ENCODE measurements around the gene SLC36A4. TPM values are rescaled to one million over a fixed set of nuclear protein-coding genes. Genes with fewer than 3 reads are reported as not detected.
A peak's percentile ranks its signal among the peaks of the same experiment; 100 is the strongest.

The SLC36A4 gene
- total and polyA plus RNA-seq, 2 of the 4 experiments (the other 2 are of a cell fraction): 9.2 to 13.1 TPM

DNA sequence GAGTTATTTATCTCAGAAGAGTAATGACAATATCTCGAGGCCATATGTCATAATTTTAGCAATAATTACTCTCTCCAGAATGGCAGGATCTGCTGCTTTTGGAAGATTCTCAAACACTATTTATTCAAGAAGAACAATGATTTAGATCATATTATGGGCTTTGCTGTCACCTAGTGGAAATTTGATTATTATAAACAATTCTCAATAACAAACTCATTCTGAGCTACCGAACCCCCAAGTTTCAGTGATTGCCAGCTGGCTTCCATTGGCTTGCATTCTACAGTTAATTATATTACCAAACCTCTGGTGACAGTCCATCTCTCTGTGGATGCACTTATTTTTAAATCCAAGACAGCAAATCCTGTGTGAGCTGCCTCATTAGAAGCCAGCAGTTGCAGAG lies 27.9 kb upstream of the SLC36A4 start:
- Histone ChIP-seq H3K56ac (ENCODE audit: extremely low read depth, insufficient read depth, low read length) (no peak overlapping the region), H3K4me2 (ENCODE audit: low read depth, low read length) (no peak overlapping the region), H4K20me1 (ENCODE audit: insufficient read depth, low read length) (no peaks in the 10 kb centered on the region), H3K4me3 (ENCODE audit: insufficient read depth, low read depth, low read length) (no peak overlapping the region), H3K27me3 (ENCODE audit: control insufficient read depth, insufficient read depth, low read length) (peaks cover 2% of the 10 kb centered on the region; the same call in 1 of the 2 replicates), H2BK120ac (ENCODE audit: low read depth, low read length) (no peak overlapping the region), H2BK15ac (ENCODE audit: low read depth, low read length) (no peak overlapping the region), H3K36me3 (ENCODE audit: control insufficient read depth, insufficient read depth, low read length) (no peaks in the 10 kb centered on the region), H4K91ac (ENCODE audit: insufficient read depth, low read depth, low read length) (no peak overlapping the region), H3K4me1 (ENCODE audit: control insufficient read depth, insufficient read depth, low read length) (no peaks in the 10 kb centered on the region), H3K23ac (ENCODE audit: low read depth, low read length) (no peak overlapping the region), H2AK9ac (replicated peaks; ENCODE audit: low read depth, low read length, poor library complexity) (no peak overlapping the region), H3K27ac (ENCODE audit: insufficient read depth, low read length) (no peak overlapping the region), H4K5ac (ENCODE audit: low read depth, low read length) (no peak overlapping the region), H3K9me1 (ENCODE audit: insufficient read depth, low read length) (no peaks in the 10 kb centered on the region), H4K8ac (ENCODE audit: low read depth in 2 of 2, low read length in 2 of 2) (no peak overlapping the region), H3K9ac (ENCODE audit: low read depth, low read length) (no peak overlapping the region), H2BK5ac (ENCODE audit: low read depth, low read length, poor library complexity, severe bottlenecking) (no peak overlapping the region), H2AK5ac (ENCODE audit: low read depth, low read length) (no peak overlapping the region), H2AFZ (replicated peaks; ENCODE audit: low read length, poor library complexity) (no peak overlapping the region), H3K18ac (ENCODE audit: low read depth, low read length) (no peak overlapping the region), H3K9me3 (ENCODE audit: control insufficient read depth, insufficient read depth, low read length) (no peaks in the 10 kb centered on the region), H3K4ac (ENCODE audit: low read depth, low read length) (no peak overlapping the region), H2BK20ac (ENCODE audit: low read depth, low read length) (no peak overlapping the region), H3K79me1 (ENCODE audit: low read depth in 1 of 2, low read length in 2 of 2) (no peaks in the 10 kb centered on the region), H3K14ac (replicated peaks; ENCODE audit: low read depth, low read length) (no peak overlapping the region)
- dilution Hi-C loops (cut with HindIII; ENCODE audit: low sequenced_read_pairs, unreplicated experiment): no loop called here
- no CpG with 5 or more reads among the region's 2 CpGs for WGBS, 2 experiments (ENCODE audit: extremely low coverage in 2 of 2, insufficient read length in 1 of 2)
- no TSS peak for BruUV-seq (replicated peaks)
- ChIA-PET POLR2A (ENCODE audit: unreplicated experiment) (no interaction called here), CTCF (interaction anchor here (0.6 to 1.5 kb wide), 6 partner anchors 9 to 307 kb away, joined by 3 to 7 read pairs (median 3); no protein-coding TSS in a partner anchor)
- intact Hi-C loops (cut with micrococcal nuclease): loop anchor here (2.0 to 10.0 kb wide), 2 partner anchors 283 to 491 kb away; no protein-coding TSS in a partner anchor
- peak; percentile 16 for DNase-seq
- ATAC-seq (ENCODE audit: low read depth): peak; percentile 51
- TF ChIP-seq MAZ (IDR thresholded peaks at IDR 0.05; ENCODE audit: borderline replicate concordance, low read depth, low read length): no peak
- TF ChIP-seq, protein P1, sequence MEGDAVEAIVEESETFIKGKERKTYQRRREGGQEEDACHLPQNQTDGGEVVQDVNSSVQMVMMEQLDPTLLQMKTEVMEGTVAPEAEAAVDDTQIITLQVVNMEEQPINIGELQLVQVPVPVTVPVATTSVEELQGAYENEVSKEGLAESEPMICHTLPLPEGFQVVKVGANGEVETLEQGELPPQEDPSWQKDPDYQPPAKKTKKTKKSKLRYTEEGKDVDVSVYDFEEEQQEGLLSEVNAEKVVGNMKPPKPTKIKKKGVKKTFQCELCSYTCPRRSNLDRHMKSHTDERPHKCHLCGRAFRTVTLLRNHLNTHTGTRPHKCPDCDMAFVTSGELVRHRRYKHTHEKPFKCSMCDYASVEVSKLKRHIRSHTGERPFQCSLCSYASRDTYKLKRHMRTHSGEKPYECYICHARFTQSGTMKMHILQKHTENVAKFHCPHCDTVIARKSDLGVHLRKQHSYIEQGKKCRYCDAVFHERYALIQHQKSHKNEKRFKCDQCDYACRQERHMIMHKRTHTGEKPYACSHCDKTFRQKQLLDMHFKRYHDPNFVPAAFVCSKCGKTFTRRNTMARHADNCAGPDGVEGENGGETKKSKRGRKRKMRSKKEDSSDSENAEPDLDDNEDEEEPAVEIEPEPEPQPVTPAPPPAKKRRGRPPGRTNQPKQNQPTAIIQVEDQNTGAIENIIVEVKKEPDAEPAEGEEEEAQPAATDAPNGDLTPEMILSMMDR (conservative IDR thresholded peaks at IDR 0.05; ENCODE audit: low read depth, low read length): peak; percentile 52
- TF ChIP-seq MAFK (IDR thresholded peaks at IDR 0.05; ENCODE audit: low read depth, low read length): no peak
- no peak for TF ChIP-seq RCOR1 (IDR thresholded peaks at IDR 0.05; ENCODE audit: insufficient replicate concordance, low read length)
- no peak for TF ChIP-seq FOS (IDR thresholded peaks at IDR 0.05; ENCODE audit: low read depth, low read length)
- TF ChIP-seq POLR2A (IDR thresholded peaks at IDR 0.05; ENCODE audit: low read depth, low read length): no peak
- no peak for TF ChIP-seq MXI1 (IDR thresholded peaks at IDR 0.05; ENCODE audit: borderline replicate concordance, low read depth, low read length)
- peak; percentile 59 for TF ChIP-seq RAD21 (IDR thresholded peaks at IDR 0.05; ENCODE audit: low read length)
- TF ChIP-seq SMC3 (IDR thresholded peaks at IDR 0.05; ENCODE audit: low read depth, low read length): peak; percentile 50
- TF ChIP-seq, protein P2, sequence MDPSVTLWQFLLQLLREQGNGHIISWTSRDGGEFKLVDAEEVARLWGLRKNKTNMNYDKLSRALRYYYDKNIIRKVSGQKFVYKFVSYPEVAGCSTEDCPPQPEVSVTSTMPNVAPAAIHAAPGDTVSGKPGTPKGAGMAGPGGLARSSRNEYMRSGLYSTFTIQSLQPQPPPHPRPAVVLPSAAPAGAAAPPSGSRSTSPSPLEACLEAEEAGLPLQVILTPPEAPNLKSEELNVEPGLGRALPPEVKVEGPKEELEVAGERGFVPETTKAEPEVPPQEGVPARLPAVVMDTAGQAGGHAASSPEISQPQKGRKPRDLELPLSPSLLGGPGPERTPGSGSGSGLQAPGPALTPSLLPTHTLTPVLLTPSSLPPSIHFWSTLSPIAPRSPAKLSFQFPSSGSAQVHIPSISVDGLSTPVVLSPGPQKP (IDR thresholded peaks at IDR 0.05; ENCODE audit: borderline replicate concordance, low read depth, low read length): no peak
- TF ChIP-seq NFE2L2 (IDR thresholded peaks at IDR 0.05; ENCODE audit: low read depth, low read length): no peak
- TF ChIP-seq CHD1 (IDR thresholded peaks at IDR 0.05; ENCODE audit: low read depth, low read length): no peak
- TF ChIP-seq RFX5 (IDR thresholded peaks at IDR 0.05; ENCODE audit: low read depth, low read length): no peak
- no peak for TF ChIP-seq CEBPB (IDR thresholded peaks at IDR 0.05; ENCODE audit: low read depth, low read length)
- no peak for TF ChIP-seq BHLHE40 (IDR thresholded peaks at IDR 0.05; ENCODE audit: low read depth, low read length)
- TF ChIP-seq, protein P3, sequence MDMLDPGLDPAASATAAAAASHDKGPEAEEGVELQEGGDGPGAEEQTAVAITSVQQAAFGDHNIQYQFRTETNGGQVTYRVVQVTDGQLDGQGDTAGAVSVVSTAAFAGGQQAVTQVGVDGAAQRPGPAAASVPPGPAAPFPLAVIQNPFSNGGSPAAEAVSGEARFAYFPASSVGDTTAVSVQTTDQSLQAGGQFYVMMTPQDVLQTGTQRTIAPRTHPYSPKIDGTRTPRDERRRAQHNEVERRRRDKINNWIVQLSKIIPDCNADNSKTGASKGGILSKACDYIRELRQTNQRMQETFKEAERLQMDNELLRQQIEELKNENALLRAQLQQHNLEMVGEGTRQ (IDR thresholded peaks at IDR 0.05; ENCODE audit: low read depth, low read length): no peak
- in situ Hi-C loops (cut with MboI; ENCODE audit: low sequenced_read_pairs): loop anchor here (5.0 kb wide), 1 partner anchor 288 kb away; no protein-coding TSS in a partner anchor

All from IMR-90 (cell line).